ENCODE data around the gene PTH2. TPM values are rescaled to one million over a fixed set of nuclear protein-coding genes. Genes with fewer than 3 reads are reported as not detected.

Gene PTH2
- total and polyA plus RNA-seq, 8 donors = not detected

- no peak overlapping the region for H3K27ac ChIP-seq
- intact Hi-C loops (cut with DNase I) = no loop called here
- no peaks in the 10 kb centered on the region for H3K36me3 ChIP-seq
- no peak overlapping the region for H3K4me3 ChIP-seq
- H3K27me3 ChIP-seq = peaks cover 0 to 5% of the 10 kb centered on the region in 2 donors
- H3K9me3 ChIP-seq = no peaks in the 10 kb centered on the region
- no peak for TF ChIP-seq CTCF (IDR thresholded peaks at IDR 0.05)
- H3K4me1 ChIP-seq = no peaks in the 10 kb centered on the region
- DNase-seq (no peak), ATAC-seq (peak; percentile 29)
These were observed 19.6 kb downstream of the PTH2 start for GRCh38 chr19:49403404-49404187.

- Histone ChIP-seq H3K27me3 (no peaks in the 10 kb centered on the region), H3K4me1 (no peaks in the 10 kb centered on the region), H3K9me3 (no peaks in the 10 kb centered on the region), H3K4me3 (no peak overlapping the region), H3K36me3 (no peaks in the 10 kb centered on the region), H3K27ac (no peak overlapping the region)
- DNase-seq = no peak
- TF ChIP-seq CTCF (IDR thresholded peaks at IDR 0.05) = no peak
- peak; percentile 35 for ATAC-seq
- intact Hi-C loops (cut with DNase I) = no loop called here
These were observed 23.2 kb downstream of the PTH2 start for GRCh38 chr19:49400029-49400428.

GRCh38 chr19:49398931-49399330 lies 24.3 kb downstream of the PTH2 start:
- intact Hi-C loops (cut with DNase I) = no loop called here
- Histone ChIP-seq H3K4me1 (no peaks in the 10 kb centered on the region), H3K9me3 (no peaks in the 10 kb centered on the region), H3K27me3 (peaks cover 0 to 10% of the 10 kb centered on the region in 2 donors), H3K27ac (no peak overlapping the region), H3K36me3 (no peaks in the 10 kb centered on the region), H3K4me3 (no peak overlapping the region)
- no peak for TF ChIP-seq CTCF (IDR thresholded peaks at IDR 0.05)
- ATAC-seq (no peak), DNase-seq (peak in 1 of 4 donors; percentile 39)

DNA sequence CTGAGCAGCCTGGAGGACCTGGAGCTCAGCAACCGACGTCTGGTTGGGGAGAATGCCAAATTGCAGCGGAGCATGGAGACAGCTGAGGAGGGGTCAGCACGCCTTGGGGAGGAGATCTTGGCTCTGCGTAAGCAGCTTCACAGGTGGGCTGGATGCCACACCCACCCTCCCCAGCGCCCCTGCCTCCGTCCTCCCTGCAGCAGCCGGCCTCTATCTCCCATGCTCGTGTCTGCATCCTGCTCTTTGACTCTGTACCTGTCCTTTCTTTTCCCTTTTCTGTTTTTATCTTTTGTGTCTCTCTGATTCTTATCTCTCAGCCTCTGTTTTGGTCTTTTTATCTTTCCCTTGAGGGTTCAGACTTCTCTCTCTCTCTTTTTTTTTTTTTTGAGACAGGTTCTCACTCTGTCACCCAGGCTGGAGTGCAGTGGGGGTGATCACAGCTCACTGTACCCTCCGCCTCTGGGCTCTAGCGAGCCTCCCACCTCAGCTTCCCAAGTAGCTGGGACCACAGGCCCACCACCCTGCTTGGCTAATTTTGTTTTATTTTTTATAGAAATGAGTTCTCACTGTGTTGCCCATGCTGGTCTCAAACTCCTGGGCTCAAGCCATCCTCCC lies 25.1 kb downstream of the PTH2 start:
- Histone ChIP-seq H3K27ac (no peak overlapping the region), H3K27me3 (peaks cover 0 to 11% of the 10 kb centered on the region in 2 donors), H3K4me3 (no peak overlapping the region), H3K36me3 (no peaks in the 10 kb centered on the region), H3K4me1 (no peaks in the 10 kb centered on the region), H3K9me3 (no peaks in the 10 kb centered on the region)
- DNase-seq (peak in 1 of 4 donors; percentile 52), ATAC-seq (no peak)
- intact Hi-C loops (cut with DNase I) = no loop called here
- no peak for TF ChIP-seq CTCF (IDR thresholded peaks at IDR 0.05)

- Histone ChIP-seq H3K4me3 (no peak overlapping the region), H3K36me3 (no peaks in the 10 kb centered on the region), H3K4me1 (no peaks in the 10 kb centered on the region), H3K9me3 (no peaks in the 10 kb centered on the region), H3K27me3 (peaks cover 0 to 11% of the 10 kb centered on the region in 2 donors), H3K27ac (no peak overlapping the region)
- intact Hi-C loops (cut with DNase I) = no loop called here
- peak in 1 of 4 donors; percentile 45 for DNase-seq
- TF ChIP-seq CTCF (IDR thresholded peaks at IDR 0.05) = no peak
- no peak for ATAC-seq
These were observed 26.3 kb downstream of the PTH2 start for GRCh38 chr19:49396738-49397505.

Data from left lung (tissue), 10 donors.